K562 (cell line): Measurements from ENCODE around the gene PRDX3. TPM values are rescaled to one million over a fixed set of nuclear protein-coding genes. Genes with fewer than 3 reads are reported as not detected.

ENCODE experiments used
- MYBL2 ChIP-seq, 2 experiments: fragments of 450-650 bp in 1 of 2; sonication (generic) in 1 of 2; formaldehyde crosslinking in 1 of 2; IDR thresholded peaks; 2 replicates each; pipeline versions ENCODE4 v1.6.1 to v1.8.1; 2017 to 2022; ENCODE audit warnings: borderline replicate concordance in 1 of 2, inconsistent platforms in 1 of 2, low read depth in 1 of 2, mild to moderate bottlenecking in 1 of 2, missing genetic modification reagents in 1 of 2, moderate library complexity in 1 of 2
- TAF1 ChIP-seq: IDR thresholded peaks from 2 replicates; pipeline ENCODE4 v1.6.1; 2011; ENCODE audit warnings: mild to moderate bottlenecking, low read length, moderate library complexity; ENCODE audit not compliant: insufficient read depth, control insufficient read depth, severe bottlenecking; ENCODE audit errors: extremely low read depth
- THRAP3 ChIP-seq: fragments of 450-650 bp; IDR thresholded peaks from 2 replicates; pipeline ENCODE4 v1.6.1; 2016; ENCODE audit warnings: mild to moderate bottlenecking, inconsistent platforms, borderline replicate concordance
- polyA plus RNA-seq, 8 experiments: library from polyadenylated mRNA; depleted of rRNA in 4 of 8; stranded (reverse) in 5 of 8; unstranded in 3 of 8; fragments of >200 nt; fragmentation: Nextera tagmentation in 2 of 8; fragmentation: Illumina TruSeq in 1 of 8; extraction: Ambion mirVana in 2 of 8; extraction: Trizol in 1 of 8; gene quantifications; 2 replicates each; pipeline versions ENCODE4 v1.2.1 to v1.2.3, GENCODE V29; 2011 to 2014; ENCODE audit warnings: inconsistent platforms in 1 of 8, missing spikeins in 1 of 8
- total RNA-seq, 7 experiments: library from RNA; depleted of rRNA in 6 of 7; stranded (reverse); fragments of >200 nt in 6 of 7; fragmentation: Illumina TruSeq in 2 of 7; extraction: Trizol in 2 of 7; gene quantifications; 2 replicates each; pipeline versions ENCODE4 v1.2.1 to v1.2.3, GENCODE V29; 2011 to 2021; ENCODE audit warnings: low replicate concordance in 1 of 7
- TF ChIP-seq, protein P1 (sequence below), 2 experiments: IDR thresholded peaks in 1 of 2; conservative IDR thresholded peaks in 1 of 2; 2 replicates each; pipeline ENCODE4 v1.6.1; 2016; ENCODE audit warnings: low read depth in 2 of 2, mild to moderate bottlenecking in 1 of 2, missing compliant biosample characterization in 1 of 2, missing genetic modification characterization in 1 of 2, moderate library complexity in 1 of 2
- TF ChIP-seq, protein P2 (sequence below), 2 experiments: fragments of 450-650 bp; conservative IDR thresholded peaks; 2 replicates each; pipeline ENCODE4 v1.6.1; 2017; ENCODE audit warnings: mild to moderate bottlenecking in 2 of 2, moderate library complexity in 2 of 2
- TF ChIP-seq, protein P3 (sequence below), 3 experiments: fragments of 200-800 bp in 1 of 3; fragments of 250-450 bp in 1 of 3; fragments of 450-650 bp in 1 of 3; sonication (Bioruptor Pico) in 1 of 3; sonication (Bioruptor generic) in 1 of 3; formaldehyde crosslinking in 1 of 3; IDR thresholded peaks; 2 replicates each; pipeline versions ENCODE4 v1.6.1 to v1.8.0; 2016 to 2022; ENCODE audit warnings: mild to moderate bottlenecking in 2 of 3, missing genetic modification characterization in 2 of 3, missing compliant biosample characterization in 1 of 3, moderate library complexity in 1 of 3
- TF ChIP-seq, protein P4 (sequence below): fragments of 250-450 bp; sonication (Bioruptor Pico); IDR thresholded peaks from 2 replicates; pipeline ENCODE4 v1.5.0; 2020; ENCODE audit warnings: mild to moderate bottlenecking

PRDX3 gene
- total and polyA plus RNA-seq, 9 of the 15 experiments (the other 6 are each of a cell fraction or from before 2014, with no cell fraction given) = 122 to 994 (median 173) TPM

DNA sequence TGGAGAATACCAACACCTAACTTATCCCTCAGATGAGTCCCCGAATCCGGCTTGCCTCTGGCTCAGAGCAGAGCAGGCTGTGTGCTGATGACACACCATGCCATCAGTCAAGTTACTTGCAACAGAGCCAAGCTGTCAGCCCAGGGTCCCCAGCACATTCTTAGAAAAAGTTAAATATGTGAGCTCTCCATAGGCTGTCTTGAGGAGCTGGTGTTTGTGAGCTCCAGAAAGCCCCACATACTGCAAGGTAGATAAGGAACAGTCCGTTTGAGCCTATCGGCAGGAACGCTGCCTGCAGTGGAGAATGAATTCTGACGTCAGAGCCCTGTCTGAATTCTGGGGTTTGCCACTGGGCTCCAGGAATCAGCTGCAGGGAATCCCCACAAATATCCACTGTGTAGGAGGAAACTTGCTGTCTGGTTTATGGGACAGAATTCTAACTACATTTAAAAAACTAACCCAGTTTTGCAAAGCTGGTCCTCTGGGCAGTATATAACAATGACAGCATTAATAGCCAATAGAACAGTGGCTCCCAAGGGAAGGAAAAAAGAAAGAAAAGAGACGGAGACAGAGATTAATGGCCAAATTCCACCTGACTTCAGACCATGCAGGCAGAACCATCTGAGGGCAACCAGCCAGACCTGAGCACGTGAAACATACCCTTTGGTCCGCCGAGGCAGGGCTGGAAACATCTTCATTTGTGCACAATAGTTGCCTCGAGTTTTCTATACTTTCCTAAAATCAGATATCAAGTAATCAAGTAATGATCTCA lies 16.7 kb downstream of the PRDX3 start (continued):
- TF ChIP-seq, protein P1, sequence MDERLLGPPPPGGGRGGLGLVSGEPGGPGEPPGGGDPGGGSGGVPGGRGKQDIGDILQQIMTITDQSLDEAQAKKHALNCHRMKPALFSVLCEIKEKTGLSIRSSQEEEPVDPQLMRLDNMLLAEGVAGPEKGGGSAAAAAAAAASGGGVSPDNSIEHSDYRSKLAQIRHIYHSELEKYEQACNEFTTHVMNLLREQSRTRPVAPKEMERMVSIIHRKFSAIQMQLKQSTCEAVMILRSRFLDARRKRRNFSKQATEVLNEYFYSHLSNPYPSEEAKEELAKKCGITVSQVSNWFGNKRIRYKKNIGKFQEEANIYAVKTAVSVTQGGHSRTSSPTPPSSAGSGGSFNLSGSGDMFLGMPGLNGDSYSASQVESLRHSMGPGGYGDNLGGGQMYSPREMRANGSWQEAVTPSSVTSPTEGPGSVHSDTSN (CRISPR knock-in tag; IDR thresholded peaks at IDR 0.05; ENCODE audit: low read depth) = no peak
- TF ChIP-seq, protein P1 (tag; conservative IDR thresholded peaks at IDR 0.05; ENCODE audit: low read depth) = peak; percentile 87
- TF ChIP-seq, protein P2, sequence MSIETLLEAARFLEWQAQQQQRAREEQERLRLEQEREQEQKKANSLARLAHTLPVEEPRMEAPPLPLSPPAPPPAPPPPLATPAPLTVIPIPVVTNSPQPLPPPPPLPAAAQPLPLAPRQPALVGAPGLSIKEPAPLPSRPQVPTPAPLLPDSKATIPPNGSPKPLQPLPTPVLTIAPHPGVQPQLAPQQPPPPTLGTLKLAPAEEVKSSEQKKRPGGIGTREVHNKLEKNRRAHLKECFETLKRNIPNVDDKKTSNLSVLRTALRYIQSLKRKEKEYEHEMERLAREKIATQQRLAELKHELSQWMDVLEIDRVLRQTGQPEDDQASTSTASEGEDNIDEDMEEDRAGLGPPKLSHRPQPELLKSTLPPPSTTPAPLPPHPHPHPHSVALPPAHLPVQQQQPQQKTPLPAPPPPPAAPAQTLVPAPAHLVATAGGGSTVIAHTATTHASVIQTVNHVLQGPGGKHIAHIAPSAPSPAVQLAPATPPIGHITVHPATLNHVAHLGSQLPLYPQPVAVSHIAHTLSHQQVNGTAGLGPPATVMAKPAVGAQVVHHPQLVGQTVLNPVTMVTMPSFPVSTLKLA (conservative IDR thresholded peaks at IDR 0.05) = peak in 1 of 2 experiments; percentile 52; a peak in 2 of 4 replicates
- TF ChIP-seq THRAP3 (no peak), MYBL2 (IDR thresholded peaks at IDR 0.05; ENCODE audit: low read depth) (no peak), MYBL2 (CRISPR knock-in tag; IDR thresholded peaks at IDR 0.05; ENCODE audit: borderline replicate concordance) (no peak), TAF1 (peak; percentile 33)
- TF ChIP-seq, protein P3, sequence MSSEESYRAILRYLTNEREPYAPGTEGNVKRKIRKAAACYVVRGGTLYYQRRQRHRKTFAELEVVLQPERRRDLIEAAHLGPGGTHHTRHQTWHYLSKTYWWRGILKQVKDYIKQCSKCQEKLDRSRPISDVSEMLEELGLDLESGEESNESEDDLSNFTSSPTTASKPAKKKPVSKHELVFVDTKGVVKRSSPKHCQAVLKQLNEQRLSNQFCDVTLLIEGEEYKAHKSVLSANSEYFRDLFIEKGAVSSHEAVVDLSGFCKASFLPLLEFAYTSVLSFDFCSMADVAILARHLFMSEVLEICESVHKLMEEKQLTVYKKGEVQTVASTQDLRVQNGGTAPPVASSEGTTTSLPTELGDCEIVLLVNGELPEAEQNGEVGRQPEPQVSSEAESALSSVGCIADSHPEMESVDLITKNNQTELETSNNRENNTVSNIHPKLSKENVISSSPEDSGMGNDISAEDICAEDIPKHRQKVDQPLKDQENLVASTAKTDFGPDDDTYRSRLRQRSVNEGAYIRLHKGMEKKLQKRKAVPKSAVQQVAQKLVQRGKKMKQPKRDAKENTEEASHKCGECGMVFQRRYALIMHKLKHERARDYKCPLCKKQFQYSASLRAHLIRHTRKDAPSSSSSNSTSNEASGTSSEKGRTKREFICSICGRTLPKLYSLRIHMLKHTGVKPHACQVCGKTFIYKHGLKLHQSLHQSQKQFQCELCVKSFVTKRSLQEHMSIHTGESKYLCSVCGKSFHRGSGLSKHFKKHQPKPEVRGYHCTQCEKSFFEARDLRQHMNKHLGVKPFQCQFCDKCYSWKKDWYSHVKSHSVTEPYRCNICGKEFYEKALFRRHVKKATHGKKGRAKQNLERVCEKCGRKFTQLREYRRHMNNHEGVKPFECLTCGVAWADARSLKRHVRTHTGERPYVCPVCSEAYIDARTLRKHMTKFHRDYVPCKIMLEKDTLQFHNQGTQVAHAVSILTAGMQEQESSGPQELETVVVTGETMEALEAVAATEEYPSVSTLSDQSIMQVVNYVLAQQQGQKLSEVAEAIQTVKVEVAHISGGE (CRISPR knock-in tag; IDR thresholded peaks at IDR 0.05) = no peak
- TF ChIP-seq, protein P4, sequence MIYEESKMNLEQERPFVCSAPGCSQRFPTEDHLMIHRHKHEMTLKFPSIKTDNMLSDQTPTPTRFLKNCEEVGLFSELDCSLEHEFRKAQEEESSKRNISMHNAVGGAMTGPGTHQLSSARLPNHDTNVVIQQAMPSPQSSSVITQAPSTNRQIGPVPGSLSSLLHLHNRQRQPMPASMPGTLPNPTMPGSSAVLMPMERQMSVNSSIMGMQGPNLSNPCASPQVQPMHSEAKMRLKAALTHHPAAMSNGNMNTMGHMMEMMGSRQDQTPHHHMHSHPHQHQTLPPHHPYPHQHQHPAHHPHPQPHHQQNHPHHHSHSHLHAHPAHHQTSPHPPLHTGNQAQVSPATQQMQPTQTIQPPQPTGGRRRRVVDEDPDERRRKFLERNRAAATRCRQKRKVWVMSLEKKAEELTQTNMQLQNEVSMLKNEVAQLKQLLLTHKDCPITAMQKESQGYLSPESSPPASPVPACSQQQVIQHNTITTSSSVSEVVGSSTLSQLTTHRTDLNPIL (CRISPR knock-in tag) = no peak
